Endothelial cell of umbilical vein (primary cell): ENCODE results near the gene DCP2. TPM values are rescaled to one million over a fixed set of nuclear protein-coding genes. Genes with fewer than 3 reads are reported as not detected.

Experiments
- BruUV-seq: library from RNA; stranded (reverse); fragments of 400-500 nt; replicated peaks from 2 replicates; lab custom pipeline; 2021; lab: Mats Ljungman, UMichigan
- CTCF ChIA-PET: fragments of 300-600, 350-600 bp; sonication (Branson Sonifier 250); formaldehyde crosslinking; loops from one replicate; lab custom pipeline; 2021; ENCODE audit warnings: antibody characterized with exemption, inconsistent platforms; lab: Charles Lee
- POLR2A ChIA-PET: fragments of 300-600, 350-600 bp; sonication (Branson Sonifier 250); formaldehyde crosslinking; loops from one replicate; lab custom pipeline; 2021; ENCODE audit warnings: antibody characterized with exemption, inconsistent platforms; lab: Charles Lee
- DNase-seq: peaks from one replicate; pipeline ENCODE4 v3.0.0-alpha.2; 2011; ENCODE audit warnings: low read depth, low spot score
- FAIRE-seq: peaks from 2 replicates; lab custom pipeline; 2011; peaks lifted over from hg19 to GRCh38; lab: Jason Lieb, UNC
- H2AFZ ChIP-seq: 2 replicates; pipeline ENCODE4 v1.6.0; 2012; ENCODE audit warnings: low read depth, low read length, control low read depth, inconsistent platforms
- H3K27ac ChIP-seq: 2 replicates; pipeline ENCODE4 v1.5.1; 2011; ENCODE audit warnings: low read depth, mild to moderate bottlenecking, control low read depth, low read length, moderate library complexity; ENCODE audit not compliant: insufficient read depth
- H3K27me3 ChIP-seq, 2 experiments: 2 replicates each; pipeline versions ENCODE4 v1.6.0 to v1.6.1; 2011; ENCODE audit warnings: low read length in 2 of 2, mixed read lengths in 1 of 2; ENCODE audit not compliant: control insufficient read depth in 2 of 2, insufficient read depth in 2 of 2
- H3K36me3 ChIP-seq, 2 experiments: 2 replicates in 1 of 2; 3 replicates in 1 of 2; pipeline ENCODE4 v1.5.1; 2011; ENCODE audit warnings: low read length in 2 of 2, mild to moderate bottlenecking in 1 of 2, moderate library complexity in 1 of 2; ENCODE audit not compliant: control insufficient read depth in 2 of 2, insufficient read depth in 2 of 2; ENCODE audit errors: extremely low read depth in 1 of 2
- H3K4me1 ChIP-seq: 3 replicates; pipeline ENCODE4 v1.5.1; 2011; ENCODE audit warnings: mild to moderate bottlenecking, low read length; ENCODE audit not compliant: control insufficient read depth, insufficient read depth; ENCODE audit errors: extremely low read depth
- H3K4me2 ChIP-seq: 2 replicates; pipeline ENCODE4 v1.6.1; 2011; ENCODE audit warnings: low read length, control low read depth, mixed read lengths; ENCODE audit not compliant: insufficient read depth
- H3K4me3 ChIP-seq, 3 experiments: fragments of 200-600 bp in 1 of 3; sonication (generic), shearing (Covaris generic) in 1 of 3; replicated peaks in 1 of 3; 2 replicates each; pipeline ENCODE4 v1.5.1; 2011 to 2016; ENCODE audit warnings: control low read depth in 3 of 3, low read length in 3 of 3, mild to moderate bottlenecking in 2 of 3, inconsistent platforms in 1 of 3, low read depth in 1 of 3, moderate library complexity in 1 of 3; ENCODE audit not compliant: insufficient read depth in 1 of 3
- H3K79me2 ChIP-seq: 2 replicates; pipeline ENCODE4 v1.6.0; 2012; ENCODE audit warnings: low read length, inconsistent platforms; ENCODE audit not compliant: control insufficient read depth, insufficient read depth
- H3K9ac ChIP-seq: replicated peaks from 2 replicates; pipeline ENCODE3; 2011; ENCODE audit warnings: low read length, control low read depth; ENCODE audit not compliant: insufficient read depth; ENCODE audit errors: extremely low read depth
- H3K9me1 ChIP-seq: replicated peaks from 3 replicates; pipeline ENCODE4 v1.6.0; 2011; ENCODE audit warnings: mild to moderate bottlenecking, low read length; ENCODE audit not compliant: control insufficient read depth, insufficient read depth; ENCODE audit errors: extremely low read depth
- H3K9me3 ChIP-seq: replicated peaks from 2 replicates; pipeline ENCODE4 v1.5.1; 2012; ENCODE audit warnings: low read length, inconsistent platforms; ENCODE audit not compliant: control insufficient read depth, insufficient read depth
- H4K20me1 ChIP-seq: replicated peaks from 2 replicates; pipeline ENCODE3; 2011; ENCODE audit warnings: mild to moderate bottlenecking, low read length; ENCODE audit not compliant: control insufficient read depth, insufficient read depth; ENCODE audit errors: extremely low read depth
- EZH2 ChIP-seq: IDR thresholded peaks from 2 replicates; pipeline ENCODE4 v1.6.1; 2012; ENCODE audit warnings: borderline replicate concordance, low read depth, mild to moderate bottlenecking, moderate library complexity, low read length, inconsistent platforms; ENCODE audit not compliant: severe bottlenecking
- FOS ChIP-seq: IDR thresholded peaks from 2 replicates; pipeline ENCODE4 v1.6.1; 2011; ENCODE audit warnings: mild to moderate bottlenecking, low read length, moderate library complexity, borderline replicate concordance; ENCODE audit not compliant: insufficient read depth
- GATA2 ChIP-seq: IDR thresholded peaks from 2 replicates; pipeline ENCODE4 v1.7.0; 2011; ENCODE audit warnings: low read depth, mild to moderate bottlenecking, moderate library complexity, mixed read lengths, low read length; ENCODE audit not compliant: insufficient read length, insufficient read depth
- JUN ChIP-seq: IDR thresholded peaks from 2 replicates; pipeline ENCODE4 v1.6.1; 2011; ENCODE audit warnings: borderline replicate concordance, low read depth; ENCODE audit not compliant: insufficient read length, insufficient read depth
- MYC ChIP-seq: IDR thresholded peaks from one replicate; pipeline ENCODE4 v1.6.1; 2011; ENCODE audit warnings: mild to moderate bottlenecking, low read depth, low read length
- POLR2A ChIP-seq: IDR thresholded peaks from 2 replicates; pipeline ENCODE4 v1.6.1; 2012; ENCODE audit warnings: low read depth, mild to moderate bottlenecking, control low read depth, low read length
- POLR2AphosphoS5 ChIP-seq: IDR thresholded peaks from 2 replicates; pipeline ENCODE4 v1.6.1; 2012; ENCODE audit warnings: low read depth, mild to moderate bottlenecking, control low read depth, low read length, moderate library complexity; ENCODE audit not compliant: insufficient read depth
- dilution Hi-C: fragments of 300-500 bp; cut with MboI; formaldehyde crosslinking; loops from one replicate; pipeline ENCODE4 v1.15.0; 2019; ENCODE audit warnings: low sequenced_read_pairs; ENCODE audit not compliant: extremely low pct_ligation_motif_present
- intact Hi-C: fragments of 100-400 bp; cut with micrococcal nuclease; formaldehyde crosslinking; loops from one replicate; pipeline ENCODE4 v1.10.0; 2022
- polyA plus RNA-seq, 4 experiments: library from polyadenylated mRNA; depleted of rRNA in 3 of 4; stranded (reverse) in 3 of 4; unstranded in 1 of 4; fragments of >200 nt; gene quantifications; 2 replicates each; pipeline versions ENCODE4 v1.2.1 to v1.2.3, GENCODE V29; 2011 to 2012; ENCODE audit warnings: missing spikeins in 1 of 4
- total RNA-seq: library from RNA; stranded (reverse); gene quantifications from 2 replicates; pipeline ENCODE4 v1.2.3, GENCODE V29; 2021
- TF ChIP-seq, protein P1 (sequence below), 2 donors: IDR thresholded peaks; 1 replicate in 1 of 2; 2 replicates in 1 of 2; pipeline ENCODE4 v1.5.1; 2011; ENCODE audit warnings: low read length in 2 of 2, mild to moderate bottlenecking in 2 of 2, moderate library complexity in 2 of 2, control low read depth in 1 of 2, inconsistent platforms in 1 of 2, low read depth in 1 of 2; ENCODE audit not compliant: insufficient read depth in 1 of 2; ENCODE audit errors: extremely low read depth in 1 of 2
- TF ChIP-seq, protein P2 (sequence below): IDR thresholded peaks from 2 replicates; pipeline ENCODE4 v1.6.1; 2011; ENCODE audit not compliant: insufficient read depth, insufficient read length

The DCP2 gene
- total and polyA plus RNA-seq, 2 donors (not counting 3 experiments of a cell fraction or from before 2014, with no cell fraction given), result 11.3 to 60.0 TPM

DNA sequence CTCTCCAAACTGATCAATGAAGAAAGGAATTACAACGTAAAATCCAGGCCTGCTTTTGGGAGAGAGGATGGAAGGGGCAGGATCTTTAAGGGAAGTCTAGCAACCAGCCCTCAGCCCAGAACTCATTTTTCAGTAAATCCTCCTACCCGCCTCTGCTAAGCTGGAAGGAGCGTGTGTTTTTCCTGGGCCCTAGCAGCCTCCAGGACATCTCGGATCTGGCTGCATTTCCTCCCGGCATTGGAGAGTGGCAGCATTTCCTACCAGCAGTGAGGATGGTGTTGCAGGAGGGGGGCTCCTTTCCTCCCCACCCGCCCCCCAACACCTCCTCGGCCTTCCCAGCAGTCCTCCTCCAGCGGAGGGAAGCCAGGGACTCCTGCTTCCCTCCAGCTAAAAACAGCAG, 54.5 kb downstream of the DCP2 start:
- Histone ChIP-seq H3K9me3 (no peaks in the 10 kb centered on the region), H3K9ac (no peak overlapping the region), H3K36me3 (peaks cover 12 to 14% of the 10 kb centered on the region in 2 experiments), H3K4me1 (no peaks in the 10 kb centered on the region), H3K27me3 (no peaks in the 10 kb centered on the region), H3K9me1 (no peaks in the 10 kb centered on the region), H3K27ac (no peak overlapping the region), H4K20me1 (no peaks in the 10 kb centered on the region), H3K79me2 (no peaks in the 10 kb centered on the region), H3K4me2 (no peak overlapping the region), H3K4me3 (no peak overlapping the region), H2AFZ (no peak overlapping the region)
- ChIA-PET CTCF (interaction anchor here (1.6 kb wide), 1 partner anchor 35 kb away, joined by 4 read pairs; no protein-coding TSS in a partner anchor), POLR2A (no interaction called here)
- intact Hi-C loops (no loop called here), dilution Hi-C loops (no loop called here)
- FAIRE-seq, result no peak
- BruUV-seq, result no TSS peak
- no peak for DNase-seq
- TF ChIP-seq MYC, result no peak
- TF ChIP-seq GATA2, result no peak
- TF ChIP-seq POLR2A, result no peak
- no peak for TF ChIP-seq FOS
- TF ChIP-seq POLR2AphosphoS5, result no peak
- no peak for TF ChIP-seq JUN
- no peak for TF ChIP-seq EZH2
- TF ChIP-seq, protein P1, sequence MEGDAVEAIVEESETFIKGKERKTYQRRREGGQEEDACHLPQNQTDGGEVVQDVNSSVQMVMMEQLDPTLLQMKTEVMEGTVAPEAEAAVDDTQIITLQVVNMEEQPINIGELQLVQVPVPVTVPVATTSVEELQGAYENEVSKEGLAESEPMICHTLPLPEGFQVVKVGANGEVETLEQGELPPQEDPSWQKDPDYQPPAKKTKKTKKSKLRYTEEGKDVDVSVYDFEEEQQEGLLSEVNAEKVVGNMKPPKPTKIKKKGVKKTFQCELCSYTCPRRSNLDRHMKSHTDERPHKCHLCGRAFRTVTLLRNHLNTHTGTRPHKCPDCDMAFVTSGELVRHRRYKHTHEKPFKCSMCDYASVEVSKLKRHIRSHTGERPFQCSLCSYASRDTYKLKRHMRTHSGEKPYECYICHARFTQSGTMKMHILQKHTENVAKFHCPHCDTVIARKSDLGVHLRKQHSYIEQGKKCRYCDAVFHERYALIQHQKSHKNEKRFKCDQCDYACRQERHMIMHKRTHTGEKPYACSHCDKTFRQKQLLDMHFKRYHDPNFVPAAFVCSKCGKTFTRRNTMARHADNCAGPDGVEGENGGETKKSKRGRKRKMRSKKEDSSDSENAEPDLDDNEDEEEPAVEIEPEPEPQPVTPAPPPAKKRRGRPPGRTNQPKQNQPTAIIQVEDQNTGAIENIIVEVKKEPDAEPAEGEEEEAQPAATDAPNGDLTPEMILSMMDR (IDR thresholded peaks at IDR 0.05; ENCODE audit: extremely low read depth in 1 of 2, insufficient read depth in 1 of 2, low read depth in 1 of 2, low read length in 2 of 2), result no peak
- TF ChIP-seq, protein P2, sequence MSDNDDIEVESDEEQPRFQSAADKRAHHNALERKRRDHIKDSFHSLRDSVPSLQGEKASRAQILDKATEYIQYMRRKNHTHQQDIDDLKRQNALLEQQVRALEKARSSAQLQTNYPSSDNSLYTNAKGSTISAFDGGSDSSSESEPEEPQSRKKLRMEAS, result no peak
